ENCODE data around the gene CST9. TPM values are rescaled to one million over a fixed set of nuclear protein-coding genes. Genes with fewer than 3 reads are reported as not detected.
"Not testable (repeated sequence)": the region's sequence is repeated elsewhere in the genome, so short reads cannot be mapped to it uniquely, and the experiment has no call there.

CST9 gene
- polyA plus RNA-seq, 4 donors = not detected

DNA sequence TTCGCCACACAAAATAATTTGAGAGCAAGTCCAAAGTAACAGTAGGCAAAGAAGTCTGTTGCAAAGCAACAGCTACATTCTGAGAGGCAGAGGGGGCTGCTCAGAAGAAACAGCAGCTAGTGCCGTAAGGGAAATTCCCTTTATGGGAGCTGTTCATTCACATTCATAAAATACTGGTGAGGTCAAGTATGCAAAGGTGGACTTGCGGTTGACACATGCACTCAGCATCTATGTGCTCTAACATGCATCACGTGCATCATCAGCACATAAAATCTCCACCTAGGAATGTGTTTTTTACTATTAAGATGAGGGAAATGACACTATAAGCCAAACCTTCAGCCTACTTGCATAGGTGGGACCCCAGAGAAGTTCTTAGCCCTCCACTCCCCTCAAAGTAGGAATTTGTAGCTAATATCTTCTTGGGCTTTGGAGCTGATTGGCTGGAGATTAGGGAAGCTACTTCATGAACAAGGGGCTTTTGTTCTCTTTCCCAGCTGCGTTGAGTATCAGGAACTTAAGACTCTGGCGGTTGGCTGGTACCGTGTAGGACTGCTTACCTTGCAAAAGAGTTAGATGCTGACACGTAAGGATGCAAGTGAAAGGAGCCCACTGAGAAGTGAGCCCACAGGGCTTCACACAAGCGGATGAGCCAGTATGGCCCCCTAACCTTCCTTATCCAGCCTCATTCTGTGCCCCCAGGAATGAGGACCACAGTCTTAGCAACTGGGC is 19.7 kb upstream of the CST9 start:
- DNase-seq (ENCODE audit: low read depth in 4 of 4, low spot score in 3 of 4) = no peak

DNA sequence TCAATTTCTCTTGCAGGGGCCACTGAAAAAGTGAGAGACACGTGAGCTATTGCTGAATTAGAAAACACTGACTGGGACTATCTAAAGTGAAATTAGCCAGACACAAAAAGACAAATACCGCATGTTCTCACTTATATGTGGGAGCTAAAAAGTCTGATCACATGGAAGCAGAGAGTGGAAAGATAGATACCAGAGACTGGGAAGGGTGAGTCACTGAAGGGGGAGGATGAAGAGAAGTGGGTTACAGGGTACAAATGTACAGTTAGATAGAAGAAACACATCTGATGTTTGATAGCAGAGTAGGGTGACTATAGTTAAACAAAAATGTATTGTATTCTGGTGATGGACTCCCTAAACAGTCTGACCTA is 18.6 kb upstream of the CST9 start:
- DNase-seq (ENCODE audit: low read depth in 4 of 4, low spot score in 3 of 4) = no peak

DNA sequence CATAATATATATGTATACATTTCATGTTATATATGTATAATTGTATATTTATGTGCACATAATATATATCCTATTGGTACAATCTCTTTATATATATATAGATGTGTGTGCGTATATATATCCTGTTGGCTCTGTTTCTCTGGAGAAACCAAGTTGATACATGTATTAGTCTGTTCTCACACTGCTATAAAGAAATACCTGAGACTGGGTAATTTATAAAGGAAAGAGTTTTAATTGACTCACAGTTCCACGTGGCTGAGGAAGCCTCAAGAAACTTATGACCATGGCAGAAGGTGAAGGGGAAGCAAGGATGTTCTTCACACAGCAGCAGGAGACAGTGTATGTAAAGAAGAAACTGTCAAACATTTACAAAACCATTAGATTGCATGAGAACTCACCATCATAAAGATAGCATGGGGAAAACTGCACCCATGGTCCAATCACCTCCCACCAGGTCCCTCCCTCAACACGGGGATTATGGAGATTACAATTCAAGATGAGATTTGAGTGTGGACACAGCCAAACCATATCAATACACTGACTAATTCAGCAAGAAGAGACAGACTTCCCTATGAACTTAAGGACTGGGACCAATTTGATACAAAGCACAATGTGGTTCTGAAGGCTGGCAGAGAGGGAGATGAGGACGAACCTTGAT is 18.1 kb upstream of the CST9 start:
- DNase-seq (ENCODE audit: low read depth in 4 of 4, low spot score in 3 of 4) = no peak

DNA sequence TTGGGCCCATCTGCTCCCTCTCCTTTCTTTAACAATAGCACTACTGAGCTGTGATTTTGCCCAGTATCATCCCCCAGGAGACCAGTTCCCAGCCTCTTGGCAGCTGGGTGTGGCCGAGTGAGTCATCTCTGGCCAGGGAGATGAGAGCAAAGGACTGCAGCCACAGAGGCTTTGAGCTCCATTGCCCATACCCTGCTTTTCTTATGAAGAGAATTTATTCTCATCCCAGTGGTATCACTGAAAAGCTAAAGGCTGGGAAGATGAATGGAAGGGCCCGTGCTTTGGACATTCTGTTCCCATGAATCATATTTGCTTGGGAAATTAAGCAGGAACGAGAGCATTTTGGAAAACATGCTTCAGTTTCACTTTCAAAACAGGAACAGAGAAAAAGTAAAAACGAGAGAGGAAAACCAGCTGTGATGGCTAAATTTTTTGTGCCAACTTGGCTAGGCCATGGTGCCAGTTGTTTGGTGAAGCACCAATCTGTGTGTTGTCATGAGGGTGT is 17.2 kb upstream of the CST9 start:
- no peak for DNase-seq (ENCODE audit: low read depth in 4 of 4, low spot score in 3 of 4)

DNA sequence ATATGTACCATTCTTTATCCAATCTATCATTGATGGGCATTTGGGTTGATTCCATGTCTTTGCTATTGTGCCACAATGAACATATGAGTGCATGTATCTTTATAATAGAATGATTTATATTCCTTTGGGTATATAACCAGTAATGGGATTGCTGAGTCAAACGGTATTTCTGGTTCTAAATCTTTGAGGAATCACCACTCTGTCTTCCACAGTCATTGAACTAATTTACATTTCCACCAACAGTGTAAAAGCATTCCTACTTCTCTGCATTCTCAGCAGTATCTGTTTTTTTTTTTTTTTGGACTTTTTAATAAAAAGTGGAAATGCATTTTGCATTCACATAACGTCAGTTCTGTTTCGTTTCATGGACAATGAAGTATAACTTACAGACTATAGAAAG is 16.7 kb upstream of the CST9 start:
- not testable (repeated sequence) for DNase-seq (ENCODE audit: low read depth in 4 of 4, low spot score in 3 of 4)

DNA sequence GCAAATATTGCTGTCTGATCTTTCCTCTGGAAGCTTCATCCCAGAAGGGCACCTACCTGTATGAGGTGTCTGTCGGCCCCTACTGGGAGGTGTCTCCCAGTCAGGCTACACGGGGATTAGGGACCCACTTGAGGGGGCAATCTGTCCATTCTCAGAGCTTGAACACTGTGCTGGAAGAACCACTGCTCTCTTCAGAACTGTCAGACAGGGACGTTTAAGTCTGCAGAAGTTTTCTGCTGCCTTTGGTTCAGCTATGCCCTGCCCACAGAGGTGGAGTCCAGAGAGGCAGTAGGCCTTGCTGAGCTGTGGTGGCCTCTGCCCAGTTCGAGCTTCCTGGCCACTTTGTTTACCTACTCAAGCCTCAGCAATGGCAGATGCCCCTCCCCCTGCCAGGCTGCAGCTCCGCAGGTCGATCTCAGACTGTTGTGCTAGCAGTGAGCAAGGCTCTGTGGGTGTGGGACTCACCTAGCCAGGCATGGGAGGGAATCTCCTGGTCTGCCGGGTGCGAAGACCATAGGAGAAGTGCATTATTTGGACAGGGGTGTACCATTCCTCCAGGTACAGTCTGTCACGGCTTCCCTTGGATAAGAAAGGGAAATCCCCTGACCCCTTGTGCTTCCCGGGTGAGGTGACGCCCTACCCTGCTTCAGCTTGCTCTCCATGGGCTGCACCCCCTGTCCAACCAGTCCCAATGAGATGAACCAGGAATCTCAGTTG is 15.1 kb upstream of the CST9 start:
- DNase-seq (ENCODE audit: low read depth in 4 of 4, low spot score in 3 of 4) = not testable (repeated sequence)

DNA sequence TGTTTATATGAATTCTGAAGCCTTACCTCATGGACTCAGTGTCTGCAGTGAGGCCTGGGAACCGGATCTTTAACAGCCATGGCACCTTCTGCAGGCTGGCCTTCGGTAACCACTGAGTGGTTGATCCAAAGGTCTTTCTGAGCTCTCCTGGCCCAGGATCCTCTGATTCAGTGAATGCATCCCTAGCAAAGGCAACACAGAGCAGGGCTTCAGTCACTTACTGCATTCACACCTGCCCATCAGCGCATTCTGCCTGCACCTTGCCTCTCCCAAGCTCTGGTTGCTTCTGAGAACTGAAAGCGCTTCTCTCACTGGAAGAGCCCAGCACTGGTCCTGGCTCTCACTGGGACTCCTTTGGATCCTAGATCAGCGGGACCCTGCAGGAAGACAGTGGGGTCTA is 8.4 kb upstream of the CST9 start:
- no peak for DNase-seq (ENCODE audit: low read depth in 4 of 4, low spot score in 3 of 4)

DNA sequence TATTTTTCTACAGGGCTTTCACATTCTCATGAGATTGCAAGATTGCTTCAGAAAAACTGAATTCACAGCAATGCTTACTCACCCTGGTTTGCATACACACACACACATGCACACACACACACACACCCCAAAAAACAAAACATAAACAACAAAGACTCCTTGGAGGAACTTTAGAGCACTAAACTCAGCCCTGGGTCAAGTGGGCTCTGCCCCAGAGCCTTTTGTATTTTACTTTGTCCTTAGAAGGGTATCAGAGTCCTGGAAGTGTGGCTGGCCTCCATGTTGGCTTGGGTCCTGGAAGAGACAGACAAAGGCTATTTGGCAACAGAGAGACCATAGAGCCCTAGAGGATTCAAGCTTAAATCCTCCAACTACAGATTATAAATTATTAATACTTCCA is 8.0 kb upstream of the CST9 start:
- DNase-seq (ENCODE audit: low read depth in 4 of 4, low spot score in 3 of 4) = no peak

DNA sequence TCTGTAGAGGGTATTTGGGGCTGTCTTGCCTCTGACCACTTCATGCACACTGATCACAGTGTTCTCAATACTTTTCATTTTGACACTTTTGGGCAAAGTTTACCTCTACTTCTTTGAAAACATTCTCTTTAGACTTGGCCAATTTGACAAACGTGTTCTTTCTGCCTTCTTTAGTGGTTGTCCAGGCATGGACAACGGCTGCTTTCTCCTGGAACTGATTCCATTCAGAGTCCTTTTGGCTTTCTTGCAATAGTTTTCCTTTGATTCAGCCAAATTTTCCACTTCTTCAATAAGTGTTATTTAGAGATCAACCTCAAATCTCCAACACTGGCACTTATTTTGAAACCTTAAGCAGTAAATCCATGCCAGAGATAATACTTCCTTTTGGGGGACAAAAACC is 6.7 kb upstream of the CST9 start:
- no peak for DNase-seq (ENCODE audit: low read depth in 4 of 4, low spot score in 3 of 4)

DNA sequence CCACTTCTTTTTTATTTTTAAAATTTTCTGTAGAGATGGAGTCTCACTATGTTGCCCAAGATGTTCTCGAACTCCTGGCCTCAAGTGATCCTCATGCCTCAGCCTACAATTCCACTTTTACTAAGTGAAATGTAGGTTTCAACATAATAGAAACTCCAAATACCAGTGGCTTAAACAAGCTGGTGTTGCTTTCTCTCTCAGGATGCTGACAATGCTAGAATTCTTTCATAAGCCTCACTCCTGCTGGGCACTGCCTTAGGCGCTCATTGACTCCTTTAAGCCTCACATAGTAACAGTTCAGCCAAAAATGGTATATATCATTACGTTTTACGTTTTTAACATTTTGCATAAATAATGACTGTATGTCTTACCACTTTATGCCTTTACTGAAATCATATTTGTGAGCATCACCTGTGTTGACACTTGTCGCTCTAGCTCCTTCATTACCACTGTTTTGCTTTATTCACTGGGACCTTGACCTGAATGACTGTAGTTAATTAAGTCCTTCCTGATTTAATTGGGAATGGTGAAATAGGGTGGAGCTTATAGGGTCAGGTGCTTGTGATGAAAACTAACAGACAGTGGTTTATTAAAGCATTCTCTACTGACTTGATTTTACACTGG is 3.9 kb upstream of the CST9 start:
- DNase-seq (ENCODE audit: low read depth in 4 of 4, low spot score in 3 of 4) = no peak

DNA sequence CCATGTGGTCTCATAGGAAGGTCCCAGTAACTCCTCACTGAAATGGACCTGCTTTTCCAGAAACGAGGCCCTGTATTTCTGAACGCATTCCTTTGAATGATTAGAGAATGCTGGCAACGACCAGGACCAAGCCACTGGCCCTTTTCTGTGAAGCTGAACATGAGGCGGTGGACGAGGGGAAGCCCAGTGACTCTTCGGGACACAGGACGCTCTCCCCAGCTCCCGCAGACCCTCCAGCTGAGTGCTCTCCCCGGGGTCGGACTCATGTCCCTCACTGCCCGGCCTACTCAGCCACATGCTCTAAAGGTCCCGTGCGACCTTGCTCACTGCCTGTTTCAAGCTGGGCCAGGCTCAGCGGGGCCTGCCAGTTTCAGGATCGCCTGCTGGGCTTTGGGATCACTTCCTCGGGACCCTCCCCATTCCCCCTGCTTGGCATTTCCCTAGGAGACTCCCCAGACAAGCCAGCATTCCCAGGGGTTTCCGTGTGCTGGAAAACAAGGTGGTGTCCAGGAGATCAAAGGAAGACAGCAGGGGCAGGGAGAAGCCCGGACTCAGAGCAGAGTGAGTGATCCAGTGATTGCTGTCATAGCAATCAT is 2.6 kb upstream of the CST9 start:
- no peak for DNase-seq (ENCODE audit: low read depth in 4 of 4, low spot score in 3 of 4)

DNA sequence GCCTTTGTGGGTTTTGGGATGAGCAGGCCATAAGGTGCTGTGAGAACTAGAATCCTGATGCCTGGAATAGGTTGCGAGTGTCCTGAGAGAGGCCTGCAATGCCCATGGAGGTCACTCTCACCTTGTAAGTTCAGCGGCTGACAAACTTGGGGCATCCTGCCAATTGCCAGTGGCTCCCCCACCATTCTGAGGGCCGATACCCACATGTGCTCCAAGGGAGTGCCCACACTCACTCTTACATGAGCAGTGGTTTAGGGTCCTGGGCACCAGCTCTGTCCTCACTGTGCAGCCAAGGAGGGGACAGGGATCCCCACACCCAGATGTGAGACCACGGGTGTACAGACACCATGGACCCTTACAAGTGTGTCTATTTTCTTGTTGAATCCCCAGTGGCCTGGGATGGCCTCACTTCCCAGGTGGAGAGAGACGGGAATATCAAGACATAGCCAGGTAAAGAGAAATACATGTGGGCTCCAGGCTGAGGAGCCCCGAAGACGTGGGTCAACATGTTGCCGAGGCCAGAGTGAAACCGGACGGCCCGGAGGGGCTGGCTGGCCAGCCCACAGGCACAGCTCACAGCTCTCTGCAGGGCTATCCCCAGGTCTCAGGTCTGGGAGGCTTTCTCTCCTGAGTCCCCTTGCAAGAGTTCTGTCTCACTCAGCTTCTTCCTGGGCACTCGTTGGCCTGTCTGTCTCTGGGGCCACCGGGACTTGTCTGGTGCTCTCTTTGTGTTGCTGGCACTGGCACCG is 2.0 kb upstream of the CST9 start:
- no peak for DNase-seq (ENCODE audit: low read depth in 4 of 4, low spot score in 3 of 4)

DNA sequence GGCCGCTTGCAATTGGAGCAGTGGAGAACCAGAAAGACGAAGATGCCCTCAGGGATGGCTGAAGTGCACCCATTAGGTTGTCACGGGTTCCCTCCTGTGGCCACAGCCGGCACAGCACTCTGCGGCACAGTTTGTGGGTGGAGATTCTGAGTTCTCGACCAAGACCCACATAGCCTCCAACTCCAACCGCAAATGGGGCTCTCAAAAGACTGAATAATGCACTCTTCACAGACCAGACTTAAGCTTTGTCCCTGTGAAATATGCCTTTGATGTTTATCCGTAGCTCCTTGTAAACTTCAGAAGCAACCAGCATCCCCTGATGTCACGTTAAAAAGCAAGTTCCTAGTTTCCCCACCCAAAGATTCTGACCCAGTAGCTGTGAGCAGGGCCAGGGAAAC is 934 bp upstream of the CST9 start:
- peak; percentile 29 to 46 (median 36) for DNase-seq (ENCODE audit: low read depth in 4 of 4, low spot score in 3 of 4)

DNA sequence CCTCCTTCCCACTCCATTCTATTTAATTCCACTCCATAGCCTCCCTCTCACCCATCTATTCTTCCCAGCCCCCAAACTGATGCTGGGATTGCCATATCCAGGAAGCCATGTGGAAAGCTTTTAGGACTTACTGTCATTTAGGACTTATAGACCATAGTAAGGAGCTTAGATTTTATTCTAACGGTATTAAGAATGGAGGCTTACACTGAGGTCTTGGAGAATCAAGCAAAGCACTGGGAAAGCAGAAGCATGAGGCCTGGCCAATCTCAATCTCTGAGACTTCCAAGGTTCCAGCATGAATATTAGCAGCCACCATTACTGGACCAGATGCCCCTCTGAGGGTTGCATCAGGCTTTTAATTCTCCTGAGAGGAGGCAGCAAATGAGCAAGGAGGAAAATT is 1.4 kb downstream of the CST9 start:
- DNase-seq (ENCODE audit: low read depth in 4 of 4, low spot score in 3 of 4) = no peak

DNA sequence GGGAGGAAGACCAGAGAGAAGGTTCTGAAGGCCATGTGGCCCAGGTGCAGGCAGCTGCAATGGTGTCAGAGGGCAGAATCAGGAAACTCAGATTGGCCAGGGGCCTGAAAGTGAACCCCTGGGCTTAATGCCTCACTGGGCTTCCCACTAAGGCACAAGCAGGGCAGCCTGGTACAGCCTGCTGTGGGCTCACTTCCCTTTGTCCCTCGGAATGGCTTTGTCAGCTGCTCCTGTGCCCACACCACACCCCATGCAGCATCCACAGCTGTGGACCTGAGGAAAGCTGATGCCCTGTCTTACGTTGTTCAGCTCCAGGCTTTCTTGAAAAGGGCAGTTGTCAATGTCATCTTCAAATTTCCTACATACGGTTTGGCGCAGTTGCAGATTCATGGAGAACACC is 2.4 kb downstream of the CST9 start:
- DNase-seq (ENCODE audit: low read depth in 4 of 4, low spot score in 3 of 4) = no peak

DNA sequence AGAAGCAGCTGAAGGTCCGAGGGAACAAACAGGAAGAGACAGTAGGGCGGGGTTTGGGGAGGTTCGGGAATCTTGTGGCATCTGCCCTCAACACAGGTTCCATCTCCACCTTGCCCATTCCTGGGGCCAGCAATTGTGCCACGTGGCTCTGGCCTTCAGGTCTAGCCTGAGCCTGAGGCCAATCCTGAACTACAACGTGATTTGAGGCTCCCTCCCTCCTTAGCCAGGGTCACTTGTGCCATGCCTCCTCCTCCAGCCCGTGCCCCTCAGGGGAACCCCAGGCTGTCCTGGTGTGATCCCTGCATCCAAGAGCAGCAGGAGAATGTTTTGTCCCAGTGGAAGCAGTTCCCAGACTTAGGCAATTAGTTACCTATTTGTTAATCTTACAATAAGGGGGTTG is 3.0 kb downstream of the CST9 start:
- no peak for DNase-seq (ENCODE audit: low read depth in 4 of 4, low spot score in 3 of 4)

DNA sequence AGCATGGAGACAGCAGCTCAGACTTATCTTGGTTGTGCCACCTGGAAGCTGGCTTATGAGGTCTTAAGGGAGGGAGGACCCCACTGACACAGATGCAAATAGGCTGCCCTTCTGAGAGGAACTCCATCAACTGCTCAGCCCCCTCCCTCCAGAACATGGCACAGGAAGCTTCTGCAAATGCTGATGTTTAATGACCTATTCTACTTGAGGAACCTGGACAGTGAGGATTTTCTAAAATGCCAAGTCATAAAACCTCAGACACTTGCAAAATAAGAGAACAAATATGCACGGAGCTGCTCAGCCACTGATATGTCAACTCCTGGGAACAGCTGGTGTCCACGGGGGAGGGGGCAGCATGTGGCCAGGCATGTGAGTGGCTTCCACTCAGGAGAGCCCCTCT is 3.5 kb downstream of the CST9 start:
- DNase-seq (ENCODE audit: low read depth in 4 of 4, low spot score in 3 of 4) = no peak

DNA sequence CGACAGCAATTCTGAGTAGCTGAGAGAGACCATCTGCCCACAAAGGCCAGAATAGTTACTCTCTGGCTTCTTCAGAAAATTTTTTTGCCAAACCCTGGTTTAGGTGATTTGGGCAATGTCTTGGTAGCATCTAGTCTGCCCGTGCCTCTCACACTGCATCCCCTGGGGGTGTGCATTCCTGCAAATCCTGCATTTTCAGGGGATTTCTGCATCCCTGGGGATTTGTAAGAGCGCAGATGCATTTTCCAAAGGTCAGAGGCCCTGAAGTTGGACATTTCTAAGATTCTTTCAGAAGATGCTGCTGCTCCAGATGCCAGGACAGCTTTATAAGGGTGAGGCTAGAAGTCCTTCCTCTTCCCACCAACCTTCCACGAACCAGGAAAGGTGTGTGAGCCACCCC is 4.0 kb downstream of the CST9 start:
- DNase-seq (ENCODE audit: low read depth in 4 of 4, low spot score in 3 of 4) = no peak

DNA sequence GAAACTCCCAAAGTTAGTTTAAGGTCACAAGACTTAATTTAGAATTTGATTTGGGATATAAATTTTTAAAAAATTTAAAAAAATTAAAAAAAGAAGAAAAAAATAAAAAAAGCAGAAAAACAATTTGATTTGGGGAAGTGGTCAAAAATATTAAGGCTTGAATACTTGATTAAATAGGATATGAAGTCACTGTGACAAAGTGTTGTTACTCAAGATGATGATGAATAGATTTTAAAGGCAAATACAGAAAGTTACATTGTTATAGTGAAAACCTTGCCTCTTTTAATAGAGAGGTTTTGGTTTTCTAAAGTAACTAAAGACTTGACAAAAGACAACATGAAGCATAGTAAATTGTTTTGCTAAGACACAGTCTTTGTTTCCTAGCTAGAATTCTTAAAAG is 7.2 kb downstream of the CST9 start:
- DNase-seq (ENCODE audit: low read depth in 4 of 4, low spot score in 3 of 4) = no peak

DNA sequence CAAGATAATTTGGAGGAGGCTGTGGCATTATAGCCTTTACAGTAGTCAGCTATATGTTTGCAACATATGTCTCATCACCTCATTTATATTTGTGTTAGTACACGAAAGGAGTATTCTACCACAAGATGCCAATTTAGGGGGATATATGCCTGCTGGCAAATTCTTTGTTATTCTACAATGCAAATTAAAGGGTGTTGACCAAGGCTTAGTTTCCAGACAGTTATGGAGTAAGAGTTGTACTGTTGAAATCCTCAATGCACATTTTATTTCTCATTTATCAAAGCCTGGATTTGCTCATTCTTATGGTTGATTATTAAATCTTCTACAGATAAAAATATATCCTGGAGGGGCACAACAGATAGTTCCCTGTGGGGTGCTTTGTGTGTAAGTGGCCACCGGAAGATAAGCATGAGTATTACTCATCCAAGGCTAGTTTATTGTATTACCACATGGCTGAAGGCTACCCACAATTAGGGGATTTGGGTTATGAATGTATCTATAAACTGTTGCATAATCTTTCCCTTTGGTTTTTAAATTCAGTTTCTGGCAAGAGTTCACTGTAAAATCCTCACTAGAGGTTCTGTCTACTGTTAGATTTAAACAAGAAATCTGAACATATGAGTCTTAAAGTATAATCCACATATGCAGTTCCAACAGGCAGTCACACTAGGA is 9.0 kb downstream of the CST9 start:
- no peak for DNase-seq (ENCODE audit: low read depth in 4 of 4, low spot score in 3 of 4)
